Left ventricle myocardium inferior (tissue), 1 donor: ENCODE results near the gene KCNC4. TPM values are rescaled to one million over a fixed set of nuclear protein-coding genes. Genes with fewer than 3 reads are reported as not detected.
A peak's percentile ranks its signal among the peaks of the same experiment; 100 is the strongest.

Source experiments
- DNase-seq: peaks from one replicate; pipeline ENCODE4 v3.0.0-alpha.2; 2020
- H3K27ac ChIP-seq: fragments of 200-600 bp; replicated peaks from 2 replicates; pipeline ENCODE4 v1.8.0; 2021
- H3K27me3 ChIP-seq: fragments of 200-600 bp; 2 replicates; pipeline ENCODE4 v1.8.0; 2021; ENCODE audit warnings: low read depth
- H3K36me3 ChIP-seq: fragments of 200-600 bp; 2 replicates; pipeline ENCODE4 v1.8.0; 2021
- H3K4me1 ChIP-seq: fragments of 200-600 bp; 2 replicates; pipeline ENCODE4 v1.8.0; 2021
- H3K4me3 ChIP-seq: fragments of 200-600 bp; 2 replicates; pipeline ENCODE4 v1.8.0; 2021; ENCODE audit warnings: mild to moderate bottlenecking, moderate library complexity
- H3K9me3 ChIP-seq: fragments of 200-600 bp; replicated peaks from 2 replicates; pipeline ENCODE4 v1.8.0; 2021
- CTCF ChIP-seq: fragments of 200-600 bp; IDR thresholded peaks from 2 replicates; pipeline ENCODE4 v1.8.0; 2021; ENCODE audit warnings: antibody characterized with exemption, mild to moderate bottlenecking, borderline replicate concordance
- intact Hi-C: fragments of 100-400 bp; cut with micrococcal nuclease; formaldehyde crosslinking; loops from one replicate; pipeline ENCODE4 v1.11.0; 2022
- total RNA-seq: library from RNA; stranded (reverse); fragmentation: NEBNext Ultra II Directional; extraction: Animal tissue kit (Norgen Biotek cat#: 25700); gene quantifications from one replicate; pipeline ENCODE4 v1.2.1, GENCODE V29; 2021
- donor health status: DM: no; HTN: yes; CAD: no; lungs with severe emphysema.

The KCNC4 gene
- total RNA-seq, 1 donor from 2014 or later, result 6.1 TPM

DNA sequence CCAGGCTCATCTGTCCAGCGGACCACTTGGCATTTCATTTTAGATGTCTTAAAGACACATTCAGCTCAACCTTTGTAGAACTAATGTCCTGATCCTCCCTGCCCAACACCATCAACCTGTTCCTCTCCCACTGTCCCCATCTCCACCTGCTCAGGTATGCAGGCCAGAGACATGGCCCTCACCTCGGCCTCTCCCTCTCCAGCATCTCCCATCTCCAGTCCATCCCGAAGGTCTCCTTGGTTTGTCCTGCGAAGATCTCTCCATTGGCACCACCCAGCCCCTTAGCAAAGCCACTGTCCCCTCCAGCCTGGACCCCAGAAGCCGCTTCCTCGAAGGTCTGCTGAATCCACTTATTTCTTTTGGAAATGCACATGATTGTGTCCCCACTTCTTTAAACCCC, 20.9 kb upstream of the KCNC4 start:
- Histone ChIP-seq H3K9me3 (no peaks in the 10 kb centered on the region), H3K27ac (peak overlapping the region; percentile 76), H3K4me1 (peaks cover 57% of the 10 kb centered on the region), H3K27me3 (no peaks in the 10 kb centered on the region), H3K4me3 (no peak overlapping the region), H3K36me3 (no peaks in the 10 kb centered on the region)
- TF ChIP-seq CTCF, result no peak
- intact Hi-C loops, result no loop called here
- no peak for DNase-seq

DNA sequence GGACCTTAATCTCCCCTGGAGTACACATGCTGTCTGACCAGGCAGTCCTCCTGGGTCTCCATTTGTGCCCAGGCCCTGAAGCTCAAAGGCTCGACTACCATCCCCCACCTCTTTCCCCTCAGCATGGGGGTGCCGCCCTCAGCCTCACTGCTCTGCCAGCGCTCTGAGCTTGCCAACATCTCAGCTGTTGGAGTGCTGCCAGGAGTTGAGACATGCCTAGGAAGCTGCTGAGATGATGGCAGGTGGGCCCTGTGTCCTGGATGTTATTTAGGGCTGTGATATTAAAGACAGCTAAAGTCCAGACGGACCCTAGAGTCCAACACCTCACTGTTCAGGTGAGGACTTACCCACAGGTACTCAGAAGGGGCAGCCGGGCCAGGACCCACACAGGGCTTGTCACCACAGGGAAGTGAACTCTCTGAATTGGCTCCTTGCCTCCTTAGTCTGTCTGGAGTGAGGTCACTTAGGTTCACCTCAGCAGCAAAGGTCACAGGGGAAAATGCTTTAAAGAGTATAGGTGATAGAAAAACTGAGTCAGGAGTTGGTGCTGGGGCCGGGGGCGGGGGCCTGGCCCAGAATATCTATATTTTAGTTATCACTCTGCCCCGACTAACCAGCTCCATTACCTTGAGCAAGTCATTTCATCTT, 19.7 kb upstream of the KCNC4 start:
- Histone ChIP-seq H3K36me3 (no peaks in the 10 kb centered on the region), H3K27me3 (no peaks in the 10 kb centered on the region), H3K9me3 (no peaks in the 10 kb centered on the region), H3K4me1 (peaks cover 51% of the 10 kb centered on the region), H3K4me3 (no peak overlapping the region), H3K27ac (no peak overlapping the region)
- TF ChIP-seq CTCF, result no peak
- DNase-seq, result peak; percentile 43
- intact Hi-C loops, result no loop called here

DNA sequence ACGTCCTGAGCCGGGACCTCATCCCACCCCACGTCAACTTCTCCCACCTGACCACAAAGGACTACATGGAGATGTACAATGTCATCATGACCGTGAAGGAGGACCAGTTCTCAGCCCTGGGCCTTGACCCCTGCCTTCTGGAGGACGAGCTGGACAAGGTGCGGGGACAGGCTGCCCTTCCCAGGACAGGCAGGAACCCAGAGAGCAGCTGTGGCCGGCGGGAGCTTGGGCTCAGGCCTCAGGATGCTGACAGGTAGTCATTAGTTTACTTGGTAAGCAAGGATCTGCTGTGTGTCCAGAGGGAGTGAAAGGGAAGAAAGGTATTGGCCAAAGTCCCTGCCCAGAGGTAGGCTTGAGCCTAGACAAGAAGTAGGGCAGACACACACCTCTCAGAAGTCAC, 17.6 kb upstream of the KCNC4 start:
- Histone ChIP-seq H3K4me3 (no peak overlapping the region), H3K4me1 (peaks cover 30% of the 10 kb centered on the region), H3K27ac (no peak overlapping the region), H3K36me3 (no peaks in the 10 kb centered on the region), H3K27me3 (no peaks in the 10 kb centered on the region), H3K9me3 (no peaks in the 10 kb centered on the region)
- intact Hi-C loops, result no loop called here
- DNase-seq, result no peak
- no peak for TF ChIP-seq CTCF

DNA sequence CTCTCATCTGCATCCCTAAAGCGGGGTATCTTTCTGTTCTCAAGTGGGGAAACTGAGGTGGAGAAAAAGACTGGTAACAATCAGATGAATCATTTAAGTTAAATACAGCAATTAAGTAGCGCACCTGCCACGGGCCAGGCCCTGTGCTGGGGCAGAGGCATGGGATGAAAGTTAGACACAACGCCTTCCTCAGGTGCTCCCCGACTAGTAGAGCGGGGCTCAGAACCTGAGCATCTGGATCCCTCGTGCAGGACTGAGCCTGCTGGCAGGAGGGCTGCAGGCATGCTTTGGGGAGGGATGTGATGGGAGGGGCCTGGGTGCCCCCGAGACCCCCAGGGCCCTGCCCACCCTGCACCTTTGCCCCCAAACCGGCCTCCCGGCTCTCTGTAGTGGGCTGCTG, 14.9 kb upstream of the KCNC4 start:
- Histone ChIP-seq H3K4me1 (peaks cover 6% of the 10 kb centered on the region), H3K36me3 (no peaks in the 10 kb centered on the region), H3K9me3 (no peaks in the 10 kb centered on the region), H3K27ac (no peak overlapping the region), H3K27me3 (no peaks in the 10 kb centered on the region), H3K4me3 (no peak overlapping the region)
- intact Hi-C loops, result no loop called here
- no peak for DNase-seq
- no peak for TF ChIP-seq CTCF

DNA sequence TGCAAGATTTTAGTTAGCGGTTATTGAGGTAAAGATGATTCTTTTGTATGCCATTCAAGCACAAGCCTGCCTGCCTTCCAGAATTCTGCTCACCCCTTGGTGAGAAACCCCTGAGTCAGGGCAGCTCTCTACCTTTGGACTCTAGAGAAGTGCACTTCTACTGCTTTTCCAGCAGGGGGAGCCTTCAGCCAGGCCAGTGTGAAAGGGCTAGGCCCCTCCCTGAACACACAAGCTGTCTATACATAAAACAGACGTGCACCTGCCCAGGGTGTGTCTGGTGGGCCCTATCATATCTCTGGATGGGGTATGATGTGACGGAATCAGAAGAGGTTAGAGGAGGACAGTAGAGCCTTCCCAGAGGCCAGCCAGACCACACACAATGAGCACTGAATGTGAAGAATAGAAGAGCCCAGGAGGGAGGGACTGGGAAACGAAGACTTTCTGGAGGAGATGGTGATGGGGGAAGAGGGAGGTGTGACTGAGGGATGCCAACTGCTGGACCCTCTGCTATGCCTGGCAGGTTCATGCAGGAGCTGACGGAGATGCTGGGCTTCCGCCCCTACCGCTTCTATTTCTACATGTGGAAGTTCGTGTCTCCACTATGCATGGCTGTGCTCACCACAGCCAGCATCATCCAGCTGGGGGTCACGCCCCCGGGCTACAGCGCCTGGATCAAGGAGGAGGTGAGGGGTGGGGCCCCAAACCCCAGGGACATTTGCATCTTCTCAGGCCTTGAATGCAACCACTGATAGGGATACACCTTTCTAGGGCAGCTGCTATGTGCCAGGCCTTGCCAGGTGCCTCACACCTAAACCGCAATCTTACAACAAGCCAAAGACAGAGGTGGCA, 13.0 kb upstream of the KCNC4 start:
- Histone ChIP-seq H3K27ac (no peak overlapping the region), H3K36me3 (no peaks in the 10 kb centered on the region), H3K27me3 (no peaks in the 10 kb centered on the region), H3K4me1 (no peaks in the 10 kb centered on the region), H3K9me3 (no peaks in the 10 kb centered on the region), H3K4me3 (no peak overlapping the region)
- intact Hi-C loops, result no loop called here
- DNase-seq, result no peak
- TF ChIP-seq CTCF, result peak; percentile 80
